GM10248 (cell line): Measurements from ENCODE around the gene LGR4.
"Not testable (repeated sequence)": the region's sequence is repeated elsewhere in the genome, so short reads cannot be mapped to it uniquely, and the experiment has no call there.

Source experiments
- CTCF ChIA-PET: fragments of 300-600 bp; sonication (Branson Sonifier 250); formaldehyde crosslinking; extraction: SDS; loops from one replicate; lab custom pipeline; 2021; ENCODE audit warnings: antibody characterized with exemption; lab: Yijun Ruan, JAX
- POLR2A ChIA-PET: fragments of 350-650 bp; sonication (Branson Sonifier 250); formaldehyde crosslinking; extraction: SDS; loops from one replicate; lab custom pipeline; 2020; ENCODE audit warnings: antibody characterized with exemption; lab: Yijun Ruan, JAX
- DNase-seq: peaks from one replicate; pipeline ENCODE4 v3.0.0; 2012; ENCODE audit errors: extremely low spot score
- CTCF ChIP-seq: IDR thresholded peaks from 2 replicates; pipeline ENCODE4 v1.5.1; 2012; ENCODE audit warnings: mild to moderate bottlenecking, low read depth; ENCODE audit errors: extremely low read depth, missing control alignments, control extremely low read depth

The LGR4 gene

GRCh38 chr11:27456140-27456794 is 16.3 kb downstream of the LGR4 start:
- ChIA-PET CTCF (interaction anchor here (0.7 to 2.3 kb wide), 2 partner anchors 8 to 9 kb away, joined by 3 to 10 read pairs; no protein-coding TSS in a partner anchor), POLR2A (no interaction called here)
- DNase-seq = no peak
- no peak for TF ChIP-seq CTCF

- CTCF ChIA-PET = interaction anchor here (2.2 to 2.3 kb wide), 2 partner anchors 10 to 30 kb away, joined by 5 to 10 read pairs; no protein-coding TSS in a partner anchor
- POLR2A ChIA-PET = no interaction called here
- TF ChIP-seq CTCF = no peak
- DNase-seq = no peak
Observed at GRCh38 chr11:27455667-27456066, 16.9 kb downstream of the LGR4 start.

GRCh38 chr11:27453701-27454100 is 18.9 kb downstream of the LGR4 start:
- TF ChIP-seq CTCF = no peak
- CTCF ChIA-PET = interaction anchor here (1.2 to 2.2 kb wide), 2 partner anchors 8 to 32 kb away, joined by 3 to 5 read pairs; no protein-coding TSS in a partner anchor
- POLR2A ChIA-PET = no interaction called here
- no peak for DNase-seq

- no peak for DNase-seq
- no peak for TF ChIP-seq CTCF
- CTCF ChIA-PET = no interaction called here
- POLR2A ChIA-PET = no interaction called here
Observed at GRCh38 chr11:27452147-27452546, 20.4 kb downstream of the LGR4 start.

- ChIA-PET POLR2A (no interaction called here), CTCF (no interaction called here)
- TF ChIP-seq CTCF = no peak
- no peak for DNase-seq
Observed at GRCh38 chr11:27451244-27451965, 21.2 kb downstream of the LGR4 start.

- CTCF ChIA-PET = interaction anchor here (1.1 to 1.2 kb wide), 3 partner anchors 9 to 197 kb away, joined by 3 to 4 read pairs (median 3); no protein-coding TSS in a partner anchor
- DNase-seq, POLR2A ChIA-PET: not testable (repeated sequence)
Observed at GRCh38 chr11:27448184-27448540, 24.4 kb downstream of the LGR4 start.
